Measurements from ENCODE around the gene PNPLA7.
A peak's percentile ranks its signal among the peaks of the same experiment; 100 is the strongest.

PNPLA7 gene

DNA sequence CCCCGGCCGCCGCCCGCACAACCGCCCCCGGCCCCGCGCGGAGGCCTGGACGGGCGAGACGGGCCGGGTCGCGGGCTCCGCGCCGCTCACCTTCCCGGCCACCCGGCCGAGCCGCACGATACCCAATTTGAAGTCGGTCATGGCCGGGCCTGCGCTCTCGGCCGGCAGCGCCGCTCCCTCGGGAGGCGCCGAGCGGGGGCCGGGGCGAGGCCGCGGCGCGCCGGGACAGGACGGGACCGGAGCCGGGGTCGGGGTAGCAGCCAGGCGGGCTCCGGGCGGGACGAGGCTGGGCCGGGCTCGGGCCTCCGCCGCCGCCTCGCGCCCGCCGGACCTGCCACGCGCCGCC is 39.9 kb upstream of the PNPLA7 start:
- CTCF ChIA-PET: interaction anchor here (1.9 to 2.9 kb wide), 2 partner anchors 13 to 105 kb away, joined by 4 to 9 read pairs; no protein-coding TSS in a partner anchor
- H3K4me1 ChIP-seq (ENCODE audit: control extremely low read depth in 1 of 4, control insufficient read depth in 4 of 4, insufficient read depth in 4 of 4, low read length in 3 of 4): peaks cover 3 to 28% (median 20%) of the 10 kb centered on the region in 4 experiments
- no peaks in the 10 kb centered on the region for H3K27me3 ChIP-seq (replicated peaks in 2 of 5; ENCODE audit: control insufficient read depth in 4 of 5, insufficient read depth in 5 of 5, low read length in 4 of 5)
- peak overlapping the region in 6 of 7 experiments; percentile 36 to 86 (median 72) for H3K4me3 ChIP-seq (ENCODE audit: control insufficient read depth in 1 of 7, extremely low read depth in 1 of 7, insufficient read depth in 4 of 7, low read depth in 2 of 7, low read length in 6 of 7)
- no peaks in the 10 kb centered on the region for H3K9me3 ChIP-seq (ENCODE audit: control extremely low read depth in 1 of 5, control insufficient read depth in 4 of 5, insufficient read depth in 2 of 5, low read depth in 1 of 5, low read length in 4 of 5)
- H3K36me3 ChIP-seq (ENCODE audit: control insufficient read depth in 4 of 4, insufficient read depth in 4 of 4, low read length in 3 of 4): peaks cover 0 to 37% (median 21%) of the 10 kb centered on the region in 4 experiments
- 0% methylated on average over 24 of the region's 61 CpGs for WGBS (ENCODE audit: insufficient coverage)
- no peak overlapping the region for H3K27ac ChIP-seq (ENCODE audit: insufficient read depth in 1 of 2, low read depth in 1 of 2, low read length in 2 of 2, poor library complexity in 1 of 2, severe bottlenecking in 2 of 2)
- POLR2A ChIA-PET: no interaction called here
- DNase-seq: no peak

DNA sequence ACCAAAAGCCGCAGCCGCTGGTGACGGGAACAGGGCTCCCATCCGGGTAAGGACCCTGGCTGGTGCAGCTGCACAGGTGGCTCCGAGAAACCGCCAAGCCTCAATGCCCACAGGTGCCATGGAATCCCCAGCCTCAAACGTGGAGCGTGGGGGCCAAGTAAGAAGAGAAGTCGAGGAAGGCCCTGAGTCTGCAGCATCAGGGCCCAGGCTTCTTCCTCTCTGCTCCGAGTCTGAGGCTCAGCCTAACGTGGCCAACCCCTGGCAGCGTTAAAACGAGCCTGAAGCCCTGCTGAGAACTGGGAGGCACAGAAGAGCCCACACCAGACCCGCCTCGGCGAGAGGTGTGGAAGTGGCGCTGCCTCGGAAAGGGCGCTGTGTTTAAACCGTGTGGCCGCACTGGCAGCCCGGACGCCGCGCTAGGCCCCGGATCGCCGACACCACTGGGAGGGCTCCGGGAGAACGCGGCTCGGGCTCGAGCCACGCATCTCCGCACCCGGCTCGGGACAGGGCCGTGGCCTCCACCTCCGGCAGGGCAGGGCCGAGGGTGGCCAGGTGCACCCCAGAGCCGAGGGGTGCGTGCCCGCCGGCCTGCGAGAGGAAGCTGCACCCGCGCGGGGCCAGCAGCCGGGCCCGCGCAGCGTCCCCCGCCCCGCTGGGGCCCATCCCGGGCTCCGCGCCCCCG is 39.4 kb upstream of the PNPLA7 start:
- peak overlapping the region; percentile 39 to 86 (median 72) for H3K4me3 ChIP-seq (ENCODE audit: control insufficient read depth in 1 of 7, extremely low read depth in 1 of 7, insufficient read depth in 4 of 7, low read depth in 2 of 7, low read length in 6 of 7)
- H3K27me3 ChIP-seq (replicated peaks in 2 of 5; ENCODE audit: control insufficient read depth in 4 of 5, insufficient read depth in 5 of 5, low read length in 4 of 5): no peaks in the 10 kb centered on the region
- peaks cover 0 to 40% (median 22%) of the 10 kb centered on the region in 4 experiments for H3K36me3 ChIP-seq (ENCODE audit: control insufficient read depth in 4 of 4, insufficient read depth in 4 of 4, low read length in 3 of 4)
- ChIA-PET CTCF (interaction anchor here (0.8 to 1.7 kb wide), 5 partner anchors 10 to 40 kb away, joined by 3 to 7 read pairs (median 6); no protein-coding TSS in a partner anchor), POLR2A (no interaction called here)
- no peak overlapping the region for H3K27ac ChIP-seq (ENCODE audit: insufficient read depth in 1 of 2, low read depth in 1 of 2, low read length in 2 of 2, poor library complexity in 1 of 2, severe bottlenecking in 2 of 2)
- DNase-seq: peak in 2 of 3 donors; percentile 27 to 33
- no peaks in the 10 kb centered on the region for H3K9me3 ChIP-seq (ENCODE audit: control extremely low read depth in 1 of 5, control insufficient read depth in 4 of 5, insufficient read depth in 2 of 5, low read depth in 1 of 5, low read length in 4 of 5)
- 15% methylated on average over 39 of the region's 58 CpGs for WGBS (ENCODE audit: insufficient coverage)
- peaks cover 3 to 28% (median 20%) of the 10 kb centered on the region in 4 experiments for H3K4me1 ChIP-seq (ENCODE audit: control extremely low read depth in 1 of 4, control insufficient read depth in 4 of 4, insufficient read depth in 4 of 4, low read length in 3 of 4)

DNA sequence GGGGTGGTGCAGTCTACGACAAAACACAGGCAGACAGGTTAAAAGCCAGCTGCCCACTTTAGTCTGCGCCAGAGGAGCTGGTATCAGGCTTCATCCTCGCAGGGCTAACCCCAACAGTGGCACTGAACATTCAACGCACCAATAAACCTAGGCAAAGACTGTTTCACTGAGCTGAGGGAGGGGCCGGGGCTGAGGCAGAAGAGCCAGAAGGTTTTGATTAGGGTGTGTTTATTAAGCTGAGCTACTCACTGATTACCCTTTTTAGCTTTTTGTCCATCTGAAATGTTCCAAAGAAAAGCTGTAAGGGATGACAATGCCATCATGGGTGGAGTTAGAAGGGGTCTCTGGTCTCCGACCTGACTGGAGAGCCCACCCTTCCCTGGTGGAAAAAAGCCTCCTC is 38.7 kb upstream of the PNPLA7 start:
- Histone ChIP-seq H3K27ac (ENCODE audit: insufficient read depth in 1 of 2, low read depth in 1 of 2, low read length in 2 of 2, poor library complexity in 1 of 2, severe bottlenecking in 2 of 2) (no peak overlapping the region), H3K9me3 (ENCODE audit: control extremely low read depth in 1 of 5, control insufficient read depth in 4 of 5, insufficient read depth in 2 of 5, low read depth in 1 of 5, low read length in 4 of 5) (no peaks in the 10 kb centered on the region), H3K36me3 (ENCODE audit: control insufficient read depth in 4 of 4, insufficient read depth in 4 of 4, low read length in 3 of 4) (peaks cover 0 to 47% (median 28%) of the 10 kb centered on the region in 4 experiments), H3K4me3 (ENCODE audit: control insufficient read depth in 1 of 7, extremely low read depth in 1 of 7, insufficient read depth in 4 of 7, low read depth in 2 of 7, low read length in 6 of 7) (peak overlapping the region in 2 of 7 experiments; percentile 72 to 86), H3K27me3 (replicated peaks in 2 of 5; ENCODE audit: control insufficient read depth in 4 of 5, insufficient read depth in 5 of 5, low read length in 4 of 5) (no peaks in the 10 kb centered on the region), H3K4me1 (ENCODE audit: control extremely low read depth in 1 of 4, control insufficient read depth in 4 of 4, insufficient read depth in 4 of 4, low read length in 3 of 4) (peaks cover 3 to 28% (median 20%) of the 10 kb centered on the region in 4 experiments)
- ChIA-PET POLR2A (no interaction called here), CTCF (interaction anchor here (0.8 to 1.7 kb wide), 6 partner anchors 9 to 41 kb away, joined by 3 to 7 read pairs (median 5); no protein-coding TSS in a partner anchor)
- WGBS (ENCODE audit: insufficient coverage): 100% methylated on average over 3 of the region's 6 CpGs
- DNase-seq: no peak

DNA sequence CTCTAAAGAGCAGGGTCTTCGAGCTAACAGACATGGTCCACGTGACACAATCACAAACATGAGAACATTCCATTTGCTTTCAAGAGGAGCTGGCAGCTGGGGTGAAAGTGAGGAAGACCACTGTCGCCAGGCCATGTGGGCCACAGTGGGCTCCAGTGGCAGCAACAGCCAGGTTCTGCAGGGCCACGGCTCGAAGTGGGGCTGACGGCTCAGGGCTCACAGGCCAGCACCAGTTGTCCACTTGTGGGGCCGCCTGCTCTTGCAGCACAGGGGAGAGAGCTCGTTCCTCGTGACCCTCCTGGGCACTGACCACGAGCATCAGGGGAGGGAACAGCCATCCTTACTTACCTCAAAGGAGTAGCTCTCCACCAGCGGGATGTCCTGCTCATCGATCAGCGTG is 38.1 kb upstream of the PNPLA7 start:
- Histone ChIP-seq H3K27ac (ENCODE audit: insufficient read depth in 1 of 2, low read depth in 1 of 2, low read length in 2 of 2, poor library complexity in 1 of 2, severe bottlenecking in 2 of 2) (no peak overlapping the region), H3K4me3 (ENCODE audit: control insufficient read depth in 1 of 7, extremely low read depth in 1 of 7, insufficient read depth in 4 of 7, low read depth in 2 of 7, low read length in 6 of 7) (no peak overlapping the region), H3K36me3 (ENCODE audit: control insufficient read depth in 4 of 4, insufficient read depth in 4 of 4, low read length in 3 of 4) (peaks cover 0 to 53% (median 33%) of the 10 kb centered on the region in 4 experiments), H3K9me3 (ENCODE audit: control extremely low read depth in 1 of 5, control insufficient read depth in 4 of 5, insufficient read depth in 2 of 5, low read depth in 1 of 5, low read length in 4 of 5) (no peaks in the 10 kb centered on the region), H3K4me1 (ENCODE audit: control extremely low read depth in 1 of 4, control insufficient read depth in 4 of 4, insufficient read depth in 4 of 4, low read length in 3 of 4) (peaks cover 3 to 28% (median 20%) of the 10 kb centered on the region in 4 experiments), H3K27me3 (replicated peaks in 2 of 5; ENCODE audit: control insufficient read depth in 4 of 5, insufficient read depth in 5 of 5, low read length in 4 of 5) (no peaks in the 10 kb centered on the region)
- ChIA-PET POLR2A (no interaction called here), CTCF (interaction anchor here (0.8 to 1.7 kb wide), 5 partner anchors 9 to 42 kb away, joined by 3 to 7 read pairs (median 4); no protein-coding TSS in a partner anchor)
- DNase-seq: no peak
- WGBS (ENCODE audit: insufficient coverage): 89% methylated on average over 13 of the region's 13 CpGs

DNA sequence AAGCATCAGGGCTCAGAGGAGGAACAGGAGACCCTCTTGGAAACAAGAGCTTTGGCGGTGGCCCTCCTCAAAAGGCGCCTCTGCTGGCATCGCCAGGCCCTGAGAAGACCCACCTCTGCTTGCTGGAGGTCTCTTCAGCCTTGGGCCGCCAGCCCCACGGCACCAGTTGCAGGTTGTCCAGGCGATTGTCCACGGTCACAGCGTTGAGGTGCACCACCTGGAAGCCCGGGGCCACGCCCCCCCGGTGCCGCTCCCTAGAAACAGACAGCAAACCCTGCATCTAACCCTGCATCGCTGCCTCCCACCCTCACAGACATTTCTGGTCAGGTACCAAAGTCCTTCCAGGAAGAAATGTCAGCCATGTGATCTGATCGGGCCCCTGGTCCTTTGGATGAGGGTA is 36.7 kb upstream of the PNPLA7 start:
- H3K27me3 ChIP-seq (replicated peaks in 2 of 5; ENCODE audit: control insufficient read depth in 4 of 5, insufficient read depth in 5 of 5, low read length in 4 of 5): no peaks in the 10 kb centered on the region
- H3K27ac ChIP-seq (ENCODE audit: insufficient read depth in 1 of 2, low read depth in 1 of 2, low read length in 2 of 2, poor library complexity in 1 of 2, severe bottlenecking in 2 of 2): no peak overlapping the region
- H3K4me3 ChIP-seq (ENCODE audit: control insufficient read depth in 1 of 7, extremely low read depth in 1 of 7, insufficient read depth in 4 of 7, low read depth in 2 of 7, low read length in 6 of 7): no peak overlapping the region
- H3K9me3 ChIP-seq (ENCODE audit: control extremely low read depth in 1 of 5, control insufficient read depth in 4 of 5, insufficient read depth in 2 of 5, low read depth in 1 of 5, low read length in 4 of 5): no peaks in the 10 kb centered on the region
- peaks cover 0 to 19% (median 19%) of the 10 kb centered on the region in 4 experiments for H3K4me1 ChIP-seq (ENCODE audit: control extremely low read depth in 1 of 4, control insufficient read depth in 4 of 4, insufficient read depth in 4 of 4, low read length in 3 of 4)
- WGBS (ENCODE audit: insufficient coverage): 98% methylated on average over 11 of the region's 14 CpGs
- POLR2A ChIA-PET: no interaction called here
- peaks cover 0 to 67% (median 45%) of the 10 kb centered on the region in 4 experiments for H3K36me3 ChIP-seq (ENCODE audit: control insufficient read depth in 4 of 4, insufficient read depth in 4 of 4, low read length in 3 of 4)
- DNase-seq: no peak
- CTCF ChIA-PET: interaction anchor here (0.8 to 1.0 kb wide), 2 partner anchors 16 to 41 kb away, joined by 3 read pairs; no protein-coding TSS in a partner anchor

DNA sequence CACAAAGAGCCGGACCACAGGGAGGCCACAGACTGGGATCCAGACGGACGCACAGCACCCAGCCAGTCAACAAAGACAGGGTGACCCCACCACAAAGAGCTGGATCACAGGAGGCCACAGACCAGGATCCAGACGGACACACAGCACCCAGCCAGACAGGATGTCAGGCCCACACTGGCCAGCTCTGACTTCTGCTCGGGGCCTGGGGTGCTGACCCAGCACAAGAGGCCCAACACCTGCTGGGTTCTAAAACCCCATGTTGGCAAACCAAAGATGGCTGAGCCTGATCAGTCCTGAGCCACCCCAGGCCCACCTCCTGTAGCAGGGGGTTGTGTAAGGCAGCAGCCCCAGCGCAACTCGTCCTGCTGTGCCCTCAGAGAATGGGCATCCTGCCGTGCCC is 33.8 kb upstream of the PNPLA7 start:
- peaks cover 0 to 9% (median 6%) of the 10 kb centered on the region in 4 experiments for H3K4me1 ChIP-seq (ENCODE audit: control extremely low read depth in 1 of 4, control insufficient read depth in 4 of 4, insufficient read depth in 4 of 4, low read length in 3 of 4)
- H3K9me3 ChIP-seq (ENCODE audit: control extremely low read depth in 1 of 5, control insufficient read depth in 4 of 5, insufficient read depth in 2 of 5, low read depth in 1 of 5, low read length in 4 of 5): no peaks in the 10 kb centered on the region
- ChIA-PET CTCF (no interaction called here), POLR2A (no interaction called here)
- DNase-seq: no peak
- H3K27me3 ChIP-seq (replicated peaks in 2 of 5; ENCODE audit: control insufficient read depth in 4 of 5, insufficient read depth in 5 of 5, low read length in 4 of 5): no peaks in the 10 kb centered on the region
- no peak overlapping the region for H3K27ac ChIP-seq (ENCODE audit: insufficient read depth in 1 of 2, low read depth in 1 of 2, low read length in 2 of 2, poor library complexity in 1 of 2, severe bottlenecking in 2 of 2)
- WGBS (ENCODE audit: insufficient coverage): 96% methylated on average over 8 of the region's 8 CpGs
- H3K4me3 ChIP-seq (ENCODE audit: control insufficient read depth in 1 of 7, extremely low read depth in 1 of 7, insufficient read depth in 4 of 7, low read depth in 2 of 7, low read length in 6 of 7): no peak overlapping the region
- H3K36me3 ChIP-seq (ENCODE audit: control insufficient read depth in 4 of 4, insufficient read depth in 4 of 4, low read length in 3 of 4): peaks cover 2 to 85% (median 54%) of the 10 kb centered on the region in 4 experiments

DNA sequence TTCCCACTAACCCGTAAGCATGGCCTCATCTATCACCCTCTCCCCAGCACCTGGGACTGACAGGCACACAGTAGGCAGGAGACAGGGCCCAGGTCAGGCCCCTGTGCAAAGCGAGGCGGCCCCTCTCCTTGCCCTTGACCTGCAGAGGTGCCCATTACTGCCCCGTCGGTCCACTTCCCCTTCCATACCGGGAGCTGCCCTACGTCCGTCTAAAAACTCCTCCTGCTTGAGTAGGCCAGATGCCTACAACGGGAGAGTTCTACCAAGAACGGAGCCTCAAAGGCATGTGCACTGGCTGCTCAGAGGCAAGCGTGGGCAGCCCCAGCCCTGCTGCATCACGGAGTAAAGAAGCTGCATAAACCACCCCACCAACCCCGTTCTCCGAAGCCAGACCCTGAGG is 33.1 kb upstream of the PNPLA7 start:
- ChIA-PET POLR2A (no interaction called here), CTCF (no interaction called here)
- no peak overlapping the region for H3K4me3 ChIP-seq (ENCODE audit: control insufficient read depth in 1 of 7, extremely low read depth in 1 of 7, insufficient read depth in 4 of 7, low read depth in 2 of 7, low read length in 6 of 7)
- peaks cover 2 to 79% (median 54%) of the 10 kb centered on the region in 4 experiments for H3K36me3 ChIP-seq (ENCODE audit: control insufficient read depth in 4 of 4, insufficient read depth in 4 of 4, low read length in 3 of 4)
- H3K27ac ChIP-seq (ENCODE audit: insufficient read depth in 1 of 2, low read depth in 1 of 2, low read length in 2 of 2, poor library complexity in 1 of 2, severe bottlenecking in 2 of 2): no peak overlapping the region
- H3K9me3 ChIP-seq (ENCODE audit: control extremely low read depth in 1 of 5, control insufficient read depth in 4 of 5, insufficient read depth in 2 of 5, low read depth in 1 of 5, low read length in 4 of 5): no peaks in the 10 kb centered on the region
- H3K27me3 ChIP-seq (replicated peaks in 2 of 5; ENCODE audit: control insufficient read depth in 4 of 5, insufficient read depth in 5 of 5, low read length in 4 of 5): no peaks in the 10 kb centered on the region
- peaks cover 0 to 8% (median 5%) of the 10 kb centered on the region in 4 experiments for H3K4me1 ChIP-seq (ENCODE audit: control extremely low read depth in 1 of 4, control insufficient read depth in 4 of 4, insufficient read depth in 4 of 4, low read length in 3 of 4)
- 92% methylated on average over 11 of the region's 14 CpGs for WGBS (ENCODE audit: insufficient coverage)
- DNase-seq: no peak

Data from common myeloid progenitor, CD34-positive (primary cell).